A673 (cell line): ENCODE results near the gene SNX18.

ENCODE experiments used
- CTCF ChIP-seq: fragments of 300-800, 200-600 bp; sonication (generic); conservative IDR thresholded peaks from 2 replicates; pipeline ENCODE4 v1.5.1; 2017; ENCODE audit warnings: low read depth, mild to moderate bottlenecking, antibody characterized with exemption, low read length, moderate library complexity, mixed read lengths
- EZH2 ChIP-seq: fragments of 200-600 bp; sonication (generic); IDR thresholded peaks from 2 replicates; pipeline ENCODE4 v1.6.1; 2017; ENCODE audit warnings: borderline replicate concordance, low read depth, mild to moderate bottlenecking, mixed read lengths, antibody characterized with exemption, low read length; ENCODE audit not compliant: poor library complexity, severe bottlenecking

GRCh38 chr5:54545796-54546195, 28.2 kb downstream of the SNX18 start:
- no peak for TF ChIP-seq CTCF
- no peak for TF ChIP-seq EZH2
